Gastrocnemius medialis (tissue), 4 donors: ENCODE data around the gene APBA2.

Experiments
- POLR2A ChIP-seq, 2 donors: fragments of 450-650 bp; IDR thresholded peaks; one replicate each; pipeline ENCODE4 v1.6.1; 2017; ENCODE audit warnings: antibody characterized with exemption in 2 of 2, mild to moderate bottlenecking in 2 of 2, moderate library complexity in 2 of 2
- TF ChIP-seq, protein P1 (sequence below), 5 experiments: fragments of 450-650 bp in 3 of 5; fragments of 200-600 bp in 2 of 5; sonication (generic) in 2 of 5; IDR thresholded peaks in 4 of 5; conservative IDR thresholded peaks in 1 of 5; 1 replicate in 4 of 5; 2 replicates in 1 of 5; pipeline ENCODE4 v1.5.1; 2016 to 2019; ENCODE audit warnings: antibody characterized with exemption in 5 of 5, mild to moderate bottlenecking in 3 of 5, moderate library complexity in 3 of 5

DNA sequence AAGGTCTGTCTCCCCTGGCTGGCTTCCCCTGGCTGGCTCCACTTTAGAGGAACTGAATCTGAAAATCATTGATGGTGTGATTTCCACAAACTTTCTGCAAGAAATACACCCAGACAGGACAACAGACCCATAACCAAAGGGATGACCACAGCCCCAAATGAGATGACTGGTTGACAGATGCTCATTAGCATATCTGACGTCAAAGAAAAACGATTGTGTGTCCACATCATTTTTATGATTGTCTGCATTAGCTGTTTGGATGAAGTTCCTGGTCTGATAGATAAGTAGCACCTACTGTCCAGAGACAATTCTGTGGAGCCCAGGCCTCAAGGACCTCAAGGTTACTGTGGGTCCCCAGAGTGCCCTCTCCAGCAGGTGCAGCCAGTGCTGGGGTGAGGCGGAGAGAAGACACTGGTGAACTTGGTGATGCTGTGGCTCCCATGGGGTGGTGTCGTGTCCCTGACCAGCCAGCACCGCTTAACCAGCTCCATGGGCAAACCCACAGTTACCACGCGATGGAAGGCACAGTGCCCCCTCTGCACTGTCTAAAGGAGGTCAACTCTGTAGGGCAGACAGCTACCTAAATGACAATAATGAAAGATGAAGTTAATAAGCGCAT, 256.5 kb downstream of the APBA2 start:
- TF ChIP-seq, protein P1, sequence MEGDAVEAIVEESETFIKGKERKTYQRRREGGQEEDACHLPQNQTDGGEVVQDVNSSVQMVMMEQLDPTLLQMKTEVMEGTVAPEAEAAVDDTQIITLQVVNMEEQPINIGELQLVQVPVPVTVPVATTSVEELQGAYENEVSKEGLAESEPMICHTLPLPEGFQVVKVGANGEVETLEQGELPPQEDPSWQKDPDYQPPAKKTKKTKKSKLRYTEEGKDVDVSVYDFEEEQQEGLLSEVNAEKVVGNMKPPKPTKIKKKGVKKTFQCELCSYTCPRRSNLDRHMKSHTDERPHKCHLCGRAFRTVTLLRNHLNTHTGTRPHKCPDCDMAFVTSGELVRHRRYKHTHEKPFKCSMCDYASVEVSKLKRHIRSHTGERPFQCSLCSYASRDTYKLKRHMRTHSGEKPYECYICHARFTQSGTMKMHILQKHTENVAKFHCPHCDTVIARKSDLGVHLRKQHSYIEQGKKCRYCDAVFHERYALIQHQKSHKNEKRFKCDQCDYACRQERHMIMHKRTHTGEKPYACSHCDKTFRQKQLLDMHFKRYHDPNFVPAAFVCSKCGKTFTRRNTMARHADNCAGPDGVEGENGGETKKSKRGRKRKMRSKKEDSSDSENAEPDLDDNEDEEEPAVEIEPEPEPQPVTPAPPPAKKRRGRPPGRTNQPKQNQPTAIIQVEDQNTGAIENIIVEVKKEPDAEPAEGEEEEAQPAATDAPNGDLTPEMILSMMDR (IDR thresholded peaks at IDR 0.05 in 4 of 5, conservative IDR thresholded peaks at IDR 0.05 in 1 of 5), result no peak
- no peak for TF ChIP-seq POLR2A (IDR thresholded peaks at IDR 0.05)
